ENCODE results near the gene LCP2. TPM values are rescaled to one million over a fixed set of nuclear protein-coding genes. Genes with fewer than 3 reads are reported as not detected.

Gene LCP2
- total RNA-seq, 2 donors from 2014 or later, result 1.6 to 2.6 TPM

DNA sequence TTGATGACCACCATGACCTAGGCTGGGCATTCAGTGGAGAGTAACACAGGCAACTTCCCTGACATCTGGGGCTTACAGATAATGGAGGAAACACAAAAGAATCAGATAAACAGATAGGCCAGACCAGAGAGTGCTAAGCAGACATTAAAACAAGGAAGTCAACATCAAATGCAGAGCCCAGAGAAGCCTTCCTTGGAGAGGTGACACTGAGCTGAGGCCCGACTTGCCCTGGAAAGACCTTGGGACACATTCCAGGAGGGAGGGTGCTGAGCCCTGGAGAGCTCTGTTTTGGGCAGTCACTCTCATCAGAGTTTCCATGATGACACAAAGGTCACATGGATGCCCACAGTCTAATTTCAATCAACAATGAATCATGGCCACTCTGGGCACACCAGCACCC lies 96.7 kb downstream of the LCP2 start:
- ATAC-seq, result no peak
- Histone ChIP-seq H3K27me3 (no peaks in the 10 kb centered on the region), H3K27ac (no peak overlapping the region), H3K36me3 (replicated peaks in 1 of 2; ENCODE audit: insufficient read depth in 1 of 2, low read depth in 2 of 2) (no peaks in the 10 kb centered on the region), H3K9me3 (no peaks in the 10 kb centered on the region), H3K4me3 (no peak overlapping the region), H3K4me1 (no peaks in the 10 kb centered on the region)
- TF ChIP-seq, protein P1, sequence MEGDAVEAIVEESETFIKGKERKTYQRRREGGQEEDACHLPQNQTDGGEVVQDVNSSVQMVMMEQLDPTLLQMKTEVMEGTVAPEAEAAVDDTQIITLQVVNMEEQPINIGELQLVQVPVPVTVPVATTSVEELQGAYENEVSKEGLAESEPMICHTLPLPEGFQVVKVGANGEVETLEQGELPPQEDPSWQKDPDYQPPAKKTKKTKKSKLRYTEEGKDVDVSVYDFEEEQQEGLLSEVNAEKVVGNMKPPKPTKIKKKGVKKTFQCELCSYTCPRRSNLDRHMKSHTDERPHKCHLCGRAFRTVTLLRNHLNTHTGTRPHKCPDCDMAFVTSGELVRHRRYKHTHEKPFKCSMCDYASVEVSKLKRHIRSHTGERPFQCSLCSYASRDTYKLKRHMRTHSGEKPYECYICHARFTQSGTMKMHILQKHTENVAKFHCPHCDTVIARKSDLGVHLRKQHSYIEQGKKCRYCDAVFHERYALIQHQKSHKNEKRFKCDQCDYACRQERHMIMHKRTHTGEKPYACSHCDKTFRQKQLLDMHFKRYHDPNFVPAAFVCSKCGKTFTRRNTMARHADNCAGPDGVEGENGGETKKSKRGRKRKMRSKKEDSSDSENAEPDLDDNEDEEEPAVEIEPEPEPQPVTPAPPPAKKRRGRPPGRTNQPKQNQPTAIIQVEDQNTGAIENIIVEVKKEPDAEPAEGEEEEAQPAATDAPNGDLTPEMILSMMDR (IDR thresholded peaks at IDR 0.05), result no peak
- no peak for TF ChIP-seq POLR2A (IDR thresholded peaks at IDR 0.05)
- intact Hi-C loops (cut with DNase I), result no loop called here
- WGBS, 2 donors, result 0% methylated on average over 1 of the region's 1 CpG
- no peak for DNase-seq

Other genes with a start within 250 kb of the LCP2 start
- gene FOXI1, start 191.9 kb downstream of the LCP2 start, total RNA-seq, result not detected
- not detected for gene C5orf58, start 64.8 kb downstream of the LCP2 start, total RNA-seq
- under 1 TPM in 1 of 2 donors, not detected in 1; 0.99 TPM for gene KCNMB1, start 91.6 kb upstream of the LCP2 start, total RNA-seq
- gene KCNIP1, start 206.2 kb upstream of the LCP2 start, total RNA-seq, result under 1 TPM; 0.52 to 0.99 TPM